A673 (cell line): ENCODE data around the gene TCERG1L.

Source experiments
- CTCF ChIP-seq: fragments of 300-800, 200-600 bp; sonication (generic); conservative IDR thresholded peaks from 2 replicates; pipeline ENCODE4 v1.5.1; 2017; ENCODE audit warnings: low read depth, mild to moderate bottlenecking, antibody characterized with exemption, low read length, moderate library complexity, mixed read lengths
- EZH2 ChIP-seq: fragments of 200-600 bp; sonication (generic); IDR thresholded peaks from 2 replicates; pipeline ENCODE4 v1.6.1; 2017; ENCODE audit warnings: borderline replicate concordance, low read depth, mild to moderate bottlenecking, mixed read lengths, antibody characterized with exemption, low read length; ENCODE audit not compliant: poor library complexity, severe bottlenecking

- no peak for TF ChIP-seq CTCF
- TF ChIP-seq EZH2: no peak
Observed at GRCh38 chr10:131288648-131289047, 22.9 kb downstream of the TCERG1L start.
